HT-29 (cell line): Measurements from ENCODE around the gene FAM20A. TPM values are rescaled to one million over a fixed set of nuclear protein-coding genes. Genes with fewer than 3 reads are reported as not detected.
"Not testable (repeated sequence)": the region's sequence is repeated elsewhere in the genome, so short reads cannot be mapped to it uniquely, and the experiment has no call there.

Source experiments
- DNase-seq: peaks from one replicate; pipeline ENCODE4 v3.0.0-alpha.2; 2015; ENCODE audit warnings: low spot score
- total RNA-seq: library from RNA; depleted of rRNA; stranded (reverse); fragments of >200 nt; shearing (Covaris generic); gene quantifications from 2 replicates; pipeline ENCODE4 v1.2.3, GENCODE V29; 2014

The FAM20A gene
- total RNA-seq, 1 experiment from 2014 or later, result not detected

DNA sequence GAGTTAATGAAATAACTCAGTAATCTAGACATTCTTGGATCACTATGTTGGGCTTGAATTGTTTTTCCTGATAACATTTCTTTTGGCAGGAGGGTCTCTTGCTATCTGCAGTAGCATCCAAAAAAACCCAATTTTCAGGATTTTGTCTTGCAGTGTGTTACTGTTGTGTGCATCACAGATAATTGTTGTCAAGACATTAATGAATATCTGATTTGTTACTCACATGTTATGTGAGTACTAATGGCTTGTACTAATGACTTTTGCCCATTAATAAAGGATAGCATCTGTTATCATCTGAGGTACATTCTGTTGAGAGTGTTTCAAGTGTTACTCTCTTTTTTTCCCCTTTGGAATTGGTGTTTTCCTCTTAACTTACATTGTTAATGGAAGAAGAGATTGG is 78.9 kb downstream of the FAM20A start:
- no peak for DNase-seq

DNA sequence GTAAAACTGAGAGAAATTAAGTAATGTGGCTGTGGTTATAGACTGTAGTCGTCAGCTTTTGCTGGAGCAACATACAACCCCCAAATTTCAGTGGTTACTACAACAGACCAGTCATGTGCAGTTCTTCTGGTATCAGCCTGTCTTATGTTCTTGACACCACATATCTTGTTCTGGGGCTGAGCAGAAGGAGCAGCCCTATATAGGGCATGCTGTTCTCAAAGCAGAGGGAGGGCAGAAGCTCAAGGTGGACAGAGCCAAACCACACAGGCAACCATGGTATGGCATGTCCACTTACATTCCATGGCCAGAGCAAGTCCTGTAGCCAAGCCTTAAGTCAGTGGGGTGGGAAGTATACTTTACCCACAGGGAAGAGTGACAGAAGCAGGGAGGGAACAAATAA is 81.3 kb downstream of the FAM20A start:
- DNase-seq, result no peak

DNA sequence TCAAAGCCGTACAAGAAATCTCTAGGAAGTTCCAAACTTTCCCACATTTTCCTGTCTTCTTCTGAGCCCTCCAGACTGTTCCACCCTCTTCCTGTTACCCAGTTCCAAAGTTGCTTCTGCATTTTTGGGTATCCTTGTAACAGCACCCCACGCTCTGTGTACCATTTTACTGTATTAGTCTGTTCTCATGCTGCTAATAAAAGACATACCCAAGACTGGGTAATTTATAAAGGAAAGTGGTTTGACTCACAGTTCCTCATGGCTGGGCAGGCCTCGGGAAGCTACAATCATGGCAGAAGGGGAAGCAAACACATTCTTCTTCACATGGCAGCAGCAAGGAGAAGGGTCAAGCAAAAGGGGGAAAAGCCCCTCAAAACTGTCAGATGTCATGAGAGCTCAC is 82.1 kb downstream of the FAM20A start:
- not testable (repeated sequence) for DNase-seq

DNA sequence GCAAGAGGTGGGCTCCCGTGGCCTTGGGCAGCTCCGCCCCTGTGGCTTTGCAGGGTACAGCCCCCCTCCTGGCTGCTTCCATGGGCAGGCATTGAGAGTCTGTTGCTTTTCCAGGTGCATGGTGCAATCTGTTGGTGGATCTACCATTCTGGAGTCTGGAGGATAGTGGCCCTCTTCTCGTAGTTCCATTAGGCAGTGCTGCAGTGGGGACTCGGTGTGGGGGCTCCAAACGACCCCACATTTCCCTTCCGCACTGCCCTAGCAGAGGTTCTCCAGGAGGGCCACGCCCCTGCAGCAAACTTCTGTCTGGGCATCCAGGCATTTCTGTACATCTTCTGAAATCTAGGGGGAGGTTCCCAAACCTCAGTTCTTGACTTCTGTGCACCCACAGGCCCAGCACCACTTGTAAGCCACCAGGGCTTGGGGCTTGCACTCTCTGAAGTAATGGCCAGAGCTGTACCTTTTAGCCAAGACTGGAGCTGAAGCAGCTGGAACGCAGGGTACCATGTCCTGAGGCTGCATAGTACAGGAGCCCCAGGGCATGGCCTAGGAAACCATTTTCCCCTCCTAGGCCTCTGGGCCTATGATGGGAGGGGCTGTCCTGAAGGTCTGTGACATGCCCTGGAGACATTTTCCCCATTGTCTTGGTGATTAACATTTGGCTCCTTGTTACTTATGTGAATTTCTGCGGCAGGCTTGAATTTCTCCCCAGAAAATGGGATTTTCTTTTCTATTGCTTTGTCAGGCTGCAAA is 82.9 kb downstream of the FAM20A start:
- no peak for DNase-seq

DNA sequence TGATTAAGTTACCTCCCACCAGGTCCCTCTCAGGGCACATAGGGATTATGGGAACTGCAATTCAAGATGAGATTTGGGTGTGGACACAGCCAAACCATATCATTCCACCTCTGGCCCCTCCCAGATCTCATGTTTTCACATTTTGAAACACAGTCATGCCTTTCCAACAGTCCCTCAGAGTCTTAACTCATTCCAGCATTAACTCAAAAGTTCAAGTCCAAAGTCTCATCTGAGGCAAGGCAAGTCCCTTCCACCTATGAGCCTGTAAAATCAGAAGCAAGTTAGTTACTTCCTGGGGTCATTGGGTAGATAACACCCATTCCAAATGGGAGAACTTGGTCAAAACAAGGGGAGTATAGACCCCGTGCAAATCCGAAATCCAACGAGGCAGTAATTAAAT is 83.6 kb downstream of the FAM20A start:
- not testable (repeated sequence) for DNase-seq

DNA sequence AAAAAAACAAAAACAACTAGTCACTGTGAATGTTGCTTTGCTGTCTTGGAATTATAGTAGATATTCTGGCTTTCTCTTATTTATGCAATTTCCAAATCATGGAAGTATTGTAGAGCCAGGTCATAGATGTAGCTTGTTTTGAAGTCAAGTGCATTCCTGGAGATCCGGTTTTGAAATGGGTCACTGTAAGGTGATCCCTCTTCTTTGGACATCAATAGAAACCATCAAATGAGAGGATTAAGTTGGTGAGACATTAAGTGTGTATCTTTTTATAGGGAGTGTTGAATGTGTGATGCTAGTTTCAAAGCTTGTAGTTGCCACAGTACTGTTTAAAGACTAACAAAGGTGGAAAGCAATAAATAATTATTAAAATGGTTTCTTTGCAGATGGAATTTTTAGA is 84.4 kb downstream of the FAM20A start:
- DNase-seq, result no peak

DNA sequence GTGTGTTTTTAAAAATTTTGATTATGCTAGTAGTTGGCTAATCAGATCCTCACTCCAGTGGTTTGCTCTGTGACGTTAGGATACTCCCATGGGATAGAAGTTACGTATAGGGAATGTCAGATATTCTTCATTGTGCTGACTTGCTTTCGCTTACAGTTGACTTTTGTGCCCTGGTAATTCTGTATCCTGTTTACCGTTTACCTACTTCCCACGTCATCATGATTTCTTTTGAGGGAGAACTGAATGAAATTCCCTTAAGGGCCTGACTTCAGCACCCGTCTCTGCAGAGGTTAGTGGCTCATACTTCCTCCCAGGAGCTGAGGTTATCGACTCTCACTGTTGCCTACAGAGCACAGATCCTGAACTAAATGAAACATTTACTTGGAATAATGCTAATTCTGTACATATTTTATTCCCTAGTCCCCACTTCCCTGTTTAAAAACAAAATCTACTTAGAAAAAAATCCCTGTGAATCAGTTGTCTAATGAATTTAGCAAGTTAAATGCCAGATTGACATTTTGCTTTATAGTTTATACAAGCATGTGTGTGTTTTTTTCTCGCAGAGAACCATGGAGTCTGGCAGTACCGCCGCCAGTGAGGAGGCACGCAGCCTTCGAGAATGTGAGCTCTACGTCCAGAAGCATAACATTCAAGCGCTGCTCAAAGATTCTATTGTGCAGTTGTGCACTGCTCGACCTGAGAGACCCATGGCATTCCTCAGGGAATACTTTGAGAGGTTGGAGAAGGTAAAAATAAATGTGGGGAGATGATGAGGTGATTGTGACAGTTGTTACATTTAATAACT is 86.1 kb downstream of the FAM20A start:
- DNase-seq, result no peak

DNA sequence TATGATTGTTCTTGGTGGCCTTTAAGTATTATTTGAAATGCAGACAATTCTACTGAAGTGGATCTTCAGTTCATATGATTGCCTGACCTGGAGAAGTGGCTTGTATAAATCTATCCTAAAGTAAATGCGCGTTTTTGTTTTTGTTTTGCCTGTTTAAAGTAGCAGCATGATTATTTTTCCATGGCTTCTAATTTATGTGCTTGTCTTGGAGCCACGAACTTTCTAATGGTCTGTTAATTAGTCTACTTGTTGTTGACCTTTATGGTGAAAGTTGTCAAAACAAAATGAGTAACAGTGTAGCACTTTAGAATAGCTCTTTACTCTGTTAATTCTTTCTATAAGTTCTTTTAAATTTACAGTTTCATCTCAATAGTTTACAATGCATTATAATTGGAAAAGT is 87.2 kb downstream of the FAM20A start:
- DNase-seq, result no peak

DNA sequence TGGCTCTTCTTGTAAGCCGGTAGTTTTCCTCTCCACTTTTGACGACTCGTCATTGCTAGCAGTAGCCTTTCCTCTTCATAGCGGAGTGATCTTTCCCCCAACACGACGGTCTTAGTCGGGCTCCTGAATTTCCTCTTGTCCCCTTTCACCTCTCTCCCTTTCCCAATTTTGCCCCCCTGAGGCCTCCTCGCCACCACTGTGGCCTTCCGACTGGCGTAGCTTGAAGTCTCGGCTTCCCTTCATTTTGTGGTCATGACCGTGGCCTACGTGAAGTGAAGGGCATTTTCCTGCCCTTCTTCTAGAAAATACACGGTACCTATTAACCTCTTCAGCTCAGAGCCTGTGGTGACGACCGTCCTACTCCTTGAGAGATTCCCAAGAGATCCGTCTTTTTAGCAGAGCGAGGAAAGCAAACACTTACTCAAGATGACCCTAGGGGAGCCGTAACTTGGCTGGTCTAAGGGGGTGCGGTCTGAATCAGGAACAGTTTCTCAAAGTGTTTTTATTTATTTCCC is 88.2 kb downstream of the FAM20A start:
- DNase-seq, result peak; percentile 42

DNA sequence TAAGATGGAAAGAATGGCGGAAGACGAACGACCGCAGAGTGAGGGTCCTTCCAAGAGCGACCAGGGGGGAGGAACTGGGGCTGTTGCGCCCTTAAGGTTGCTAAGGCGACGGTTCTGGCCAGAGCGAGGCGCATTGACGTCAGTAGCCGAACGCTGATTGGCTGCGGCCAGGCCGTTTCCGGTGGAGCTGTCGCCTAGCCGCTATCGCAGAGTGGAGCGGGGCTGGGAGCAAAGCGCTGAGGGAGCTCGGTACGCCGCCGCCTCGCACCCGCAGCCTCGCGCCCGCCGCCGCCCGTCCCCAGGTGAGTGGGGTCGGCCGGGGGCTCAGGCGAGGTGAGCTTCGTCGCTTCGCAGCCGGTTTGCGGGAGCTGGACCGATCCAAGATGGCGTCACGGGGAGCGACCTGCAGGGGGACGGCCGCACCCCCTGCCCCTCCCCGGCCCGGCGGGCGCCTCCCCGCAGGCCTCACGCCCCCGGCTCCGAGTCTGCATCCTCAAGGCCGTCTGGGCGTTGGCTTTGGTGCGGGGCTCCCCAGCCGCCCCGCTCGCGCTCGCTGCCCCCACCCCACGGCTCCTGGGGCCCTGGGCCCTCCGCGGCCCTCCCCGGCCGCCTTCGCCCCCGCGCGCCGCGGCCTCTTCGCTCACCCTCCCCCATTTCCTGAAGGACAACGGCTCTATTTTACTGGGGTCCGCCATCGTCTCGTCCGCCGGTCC is 88.8 kb downstream of the FAM20A start, which contains the start of gene PRKAR1A:
PRKAR1A (plus strand) TSS at position 184 of the 713 bp plus-strand sequence. CDS start 2,970 bp downstream, outside the sequence.
- peak; percentile 95 for DNase-seq

DNA sequence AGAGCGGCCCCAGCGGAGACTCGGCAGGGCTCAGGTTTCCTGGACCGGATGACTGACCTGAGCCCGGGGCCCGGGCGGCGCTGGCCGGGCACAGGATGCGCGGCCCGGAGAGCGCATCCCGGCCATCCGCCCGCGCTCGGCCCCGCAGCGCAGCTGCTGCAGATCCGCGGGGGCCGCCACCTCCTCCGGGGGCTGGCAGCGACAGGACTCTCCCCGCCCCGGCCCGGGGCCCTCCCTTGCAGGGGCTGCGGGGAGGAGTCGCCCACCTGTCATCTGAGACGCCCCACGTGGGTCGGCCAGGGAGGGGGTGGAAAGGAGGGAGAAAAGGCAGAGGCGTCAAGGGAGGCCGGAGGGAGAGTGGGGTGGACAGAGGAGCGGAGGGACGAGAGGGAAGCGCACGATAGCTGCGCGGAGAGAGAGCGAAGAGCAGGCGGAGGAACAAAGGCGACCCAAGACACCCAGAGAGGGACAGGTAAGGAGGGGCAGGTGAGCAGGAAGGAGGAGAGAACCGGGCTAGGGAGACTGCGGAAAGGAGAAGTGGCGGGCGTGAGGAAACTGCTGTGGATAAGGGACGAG is 89.4 kb downstream of the FAM20A start:
- DNase-seq, result peak; percentile 61

DNA sequence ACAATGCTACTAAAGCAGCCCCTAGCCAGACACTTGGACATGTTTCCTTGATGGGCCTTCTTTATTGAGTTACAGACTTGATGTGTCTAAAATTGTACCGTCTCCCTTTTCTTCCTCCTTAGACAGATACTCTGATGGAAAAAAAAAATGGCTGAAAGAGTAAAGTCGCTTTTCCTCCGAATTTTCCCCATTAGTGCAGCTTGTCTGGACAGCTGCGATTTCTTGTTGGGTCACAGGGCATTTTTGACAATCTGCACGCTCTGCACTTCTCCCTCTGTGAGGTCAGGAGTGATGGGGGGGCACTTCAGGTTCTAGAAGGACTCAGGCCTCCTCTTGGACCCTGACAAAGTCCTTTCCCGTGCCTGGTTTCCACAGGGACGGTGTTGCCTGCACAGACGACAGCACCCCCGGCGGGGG is 89.9 kb downstream of the FAM20A start:
- no peak for DNase-seq

DNA sequence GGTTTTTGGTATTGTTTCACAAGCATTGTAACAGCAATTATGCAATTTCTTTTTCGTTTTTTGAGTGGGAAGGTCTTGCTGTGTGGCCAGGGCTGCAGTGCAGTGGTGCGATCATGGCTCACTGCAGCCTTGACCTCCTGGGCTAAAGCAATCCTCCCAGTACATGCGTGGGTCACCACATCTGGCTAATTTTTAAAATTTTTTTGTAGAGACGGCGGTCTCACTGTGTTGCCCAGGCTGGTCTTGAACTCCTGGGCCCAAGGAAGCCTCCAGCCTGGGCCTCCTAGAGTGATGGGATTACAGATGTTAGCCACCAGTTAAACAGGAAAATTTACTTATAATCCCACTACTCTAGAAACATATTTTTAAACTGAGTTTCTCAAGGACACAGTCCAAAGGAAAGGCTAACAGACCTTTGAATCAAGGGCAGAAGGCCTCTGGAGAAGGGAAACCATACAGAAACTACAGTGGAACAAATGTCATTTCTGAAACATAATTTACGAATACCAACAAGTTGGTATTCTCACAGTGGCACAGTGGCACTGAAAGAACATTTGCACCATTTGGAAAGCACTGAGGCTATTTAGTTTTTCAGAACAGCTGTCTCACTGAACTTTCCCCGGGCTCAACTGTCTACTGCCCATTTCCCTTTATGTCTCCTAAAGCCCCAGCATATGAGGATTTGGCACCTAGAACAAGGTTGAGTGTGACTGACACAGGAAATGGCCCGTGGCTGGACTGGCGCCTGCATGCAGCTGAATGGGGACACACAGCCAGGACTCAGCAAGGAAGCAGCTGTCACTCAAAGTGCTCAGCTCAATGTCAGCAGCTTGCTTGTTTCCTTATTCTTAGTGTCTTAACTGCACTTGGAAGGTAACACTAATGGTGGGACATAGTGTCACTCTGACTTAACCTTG is 91.8 kb downstream of the FAM20A start:
- DNase-seq, result no peak

DNA sequence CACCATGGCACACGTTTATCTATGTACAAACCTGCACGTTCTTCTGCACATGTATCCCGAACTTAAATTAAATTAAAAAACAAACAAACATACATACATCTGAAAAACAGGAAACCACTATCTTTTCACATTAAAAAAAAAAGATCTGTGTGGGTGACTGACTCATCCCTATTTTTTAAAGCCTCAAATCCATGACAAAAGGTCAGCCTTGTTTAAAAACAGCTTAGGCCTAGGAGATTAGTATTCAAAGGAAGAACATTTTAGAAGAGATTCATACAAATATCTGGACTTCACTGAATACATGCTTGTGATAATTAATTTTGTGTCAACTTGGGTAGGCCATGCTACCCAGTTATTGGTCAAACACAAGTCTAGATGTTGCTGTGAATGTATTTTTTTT is 93.6 kb downstream of the FAM20A start:
- DNase-seq, result no peak

DNA sequence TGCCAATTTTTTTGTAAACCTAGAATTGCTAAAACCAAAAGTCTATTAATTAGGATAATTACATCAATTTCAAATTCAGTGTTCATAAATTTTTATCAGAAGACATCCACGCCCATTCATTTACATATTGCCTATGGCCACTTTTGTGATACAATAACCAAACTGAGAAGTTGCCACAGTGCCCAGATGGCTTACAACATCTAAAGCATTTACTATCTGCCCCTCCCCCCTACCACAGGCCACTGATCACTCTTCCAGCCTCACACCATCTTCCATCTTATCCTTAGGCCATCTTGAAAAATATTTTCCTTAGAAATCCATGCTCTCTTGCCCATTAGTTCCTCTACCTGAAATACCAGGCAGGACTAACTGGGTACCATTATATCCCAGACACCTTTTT is 95.2 kb downstream of the FAM20A start:
- no peak for DNase-seq

DNA sequence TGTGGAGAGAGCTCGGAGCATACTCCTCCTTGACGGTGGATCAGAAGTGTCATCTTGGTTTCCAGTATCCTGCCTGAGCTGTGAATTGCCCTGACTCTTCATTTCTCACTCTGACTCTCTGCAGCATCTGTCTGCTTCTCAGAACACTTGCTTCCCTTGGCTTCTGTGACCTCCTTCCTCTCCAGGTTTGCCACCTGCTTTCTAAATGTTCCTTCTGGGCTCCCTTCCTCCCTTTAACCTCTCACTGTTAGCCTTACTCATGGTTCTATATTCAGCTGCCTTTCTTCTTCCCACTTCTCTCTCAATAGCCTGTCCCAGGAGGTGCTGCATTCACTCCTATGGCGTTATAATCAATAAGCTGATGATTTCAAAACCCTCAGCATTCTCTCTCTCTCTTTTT is 100.1 kb downstream of the FAM20A start:
- no peak for DNase-seq

DNA sequence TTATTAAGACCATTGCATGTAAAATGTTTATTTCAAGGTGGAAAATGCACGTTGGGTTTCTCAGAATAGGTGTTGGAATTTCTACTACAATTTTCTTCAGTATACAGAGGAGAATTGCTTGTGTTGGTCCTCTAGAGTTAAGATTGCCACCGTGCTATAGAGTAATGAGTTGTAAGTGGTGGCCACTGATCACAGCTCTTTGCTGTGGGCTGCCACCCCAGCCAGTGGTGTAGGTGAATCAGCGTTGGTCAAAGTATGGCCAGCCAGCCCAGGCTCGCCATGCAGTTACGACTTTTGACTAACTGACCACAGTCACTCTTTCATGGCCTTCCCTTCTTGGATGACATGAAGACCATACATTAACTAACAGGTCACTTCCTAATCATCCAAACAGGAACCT is 101.6 kb downstream of the FAM20A start:
- no peak for DNase-seq

DNA sequence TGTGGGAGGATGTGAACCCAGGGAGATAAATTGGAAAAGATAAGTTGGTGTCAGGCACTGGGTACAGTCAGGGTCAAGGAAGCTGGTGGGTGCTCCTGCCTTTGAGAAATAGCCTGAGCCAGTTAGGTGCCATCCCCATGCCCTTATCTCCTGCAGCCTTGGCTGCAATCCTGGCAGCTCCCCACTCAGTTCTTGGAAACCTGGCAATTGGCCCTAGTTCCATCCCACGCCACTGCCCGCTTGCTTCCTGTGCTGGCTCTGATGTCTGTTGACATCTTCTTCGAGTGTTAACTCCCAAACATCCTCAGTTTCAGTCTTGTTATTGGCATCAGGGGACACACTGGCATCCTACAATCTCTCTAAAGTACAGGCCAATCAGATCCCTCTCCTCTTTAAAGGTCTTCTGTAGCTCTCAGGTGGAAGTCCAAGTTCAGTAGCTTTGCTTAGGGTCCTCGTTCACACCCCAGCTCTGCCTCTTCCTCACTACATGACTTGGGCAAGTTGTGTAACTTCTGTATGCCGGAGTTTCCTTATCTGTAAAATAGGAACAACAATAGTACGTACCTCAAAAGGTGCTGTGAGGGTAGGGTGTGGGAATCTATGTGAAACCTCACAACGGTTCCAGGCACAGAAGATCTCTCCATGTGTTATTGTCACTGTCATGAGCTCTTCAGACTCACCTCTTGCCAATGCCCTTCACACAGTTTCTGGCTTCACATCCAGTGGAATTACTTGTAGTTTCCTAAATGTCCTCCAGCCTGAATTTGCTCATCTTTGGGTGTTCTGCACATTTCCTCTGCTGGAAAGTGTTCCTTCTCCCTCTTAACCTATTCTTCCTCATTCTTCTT is 102.5 kb downstream of the FAM20A start:
- no peak for DNase-seq

DNA sequence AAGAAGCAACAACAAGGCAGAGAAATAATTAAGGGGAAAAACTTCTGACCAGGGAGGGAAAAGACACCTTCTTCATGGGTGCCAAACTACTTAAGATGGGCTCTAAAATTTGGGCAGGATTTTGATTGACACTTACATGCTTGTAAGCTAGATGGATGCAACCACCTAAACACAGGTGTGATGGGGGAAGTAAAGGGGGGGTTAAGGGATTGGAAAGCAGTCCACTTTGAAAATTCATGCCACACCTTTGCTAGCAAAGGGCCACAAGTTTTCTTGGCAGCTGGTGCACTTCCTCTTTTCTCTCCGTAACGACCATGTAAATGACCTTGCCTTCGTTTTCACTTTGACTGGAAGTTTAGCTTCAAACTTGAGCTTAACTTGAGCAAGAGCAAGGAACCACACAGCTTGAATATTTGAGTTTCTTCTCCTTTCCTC is 103.3 kb downstream of the FAM20A start:
- no peak for DNase-seq

DNA sequence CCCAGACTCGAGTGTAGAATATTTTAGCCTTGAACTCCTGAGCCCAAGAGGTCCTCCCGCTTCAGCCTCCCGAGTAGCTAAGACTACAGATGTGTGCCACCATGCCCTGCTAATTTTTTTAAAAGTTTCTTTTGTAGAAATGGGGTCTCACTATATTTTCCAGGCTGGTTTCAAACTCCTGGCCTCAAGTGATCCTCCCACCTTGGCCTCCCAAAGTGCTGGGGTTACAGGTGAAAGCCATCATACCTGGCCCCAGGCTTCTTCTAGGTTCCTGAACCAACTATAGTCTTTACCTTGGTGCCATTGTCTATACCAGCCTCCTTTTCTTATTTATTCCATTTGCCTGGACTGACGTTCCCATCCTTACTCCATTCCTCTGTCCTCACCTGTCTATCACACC is 106.1 kb downstream of the FAM20A start:
- no peak for DNase-seq
